ENCODE results near the gene PRKCQ. TPM values are rescaled to one million over a fixed set of nuclear protein-coding genes. Genes with fewer than 3 reads are reported as not detected.

The PRKCQ gene
- total RNA-seq, 1 experiment from 2014 or later: 4.0 TPM

- no peak for DNase-seq
- intact Hi-C loops (cut with micrococcal nuclease; ENCODE audit: unreplicated experiment): no loop called here
- Histone ChIP-seq H3K9me3 (ENCODE audit: insufficient read depth, low read depth) (no peaks in the 10 kb centered on the region), H3K4me1 (replicated peaks; ENCODE audit: insufficient read depth) (no peaks in the 10 kb centered on the region), H4K20me1 (ENCODE audit: insufficient read depth) (no peaks in the 10 kb centered on the region), H3K79me2 (ENCODE audit: low read depth) (no peaks in the 10 kb centered on the region), H3K4me3 (no peak overlapping the region), H3K9me2 (ENCODE audit: insufficient read depth) (no peaks in the 10 kb centered on the region), H3K36me3 (ENCODE audit: low read depth) (no peaks in the 10 kb centered on the region), H2AFZ (no peak overlapping the region), H3F3A (ENCODE audit: insufficient read depth, low read depth) (no peaks in the 10 kb centered on the region), H3K27ac (no peak overlapping the region), H3K4me2 (no peak overlapping the region), H3K27me3 (ENCODE audit: insufficient read depth, low read depth) (no peaks in the 10 kb centered on the region)
- POLR2A ChIA-PET (ENCODE audit: unreplicated experiment): no interaction called here
- no TSS peak for BruUV-seq (replicated peaks)
- TF ChIP-seq, protein P1, sequence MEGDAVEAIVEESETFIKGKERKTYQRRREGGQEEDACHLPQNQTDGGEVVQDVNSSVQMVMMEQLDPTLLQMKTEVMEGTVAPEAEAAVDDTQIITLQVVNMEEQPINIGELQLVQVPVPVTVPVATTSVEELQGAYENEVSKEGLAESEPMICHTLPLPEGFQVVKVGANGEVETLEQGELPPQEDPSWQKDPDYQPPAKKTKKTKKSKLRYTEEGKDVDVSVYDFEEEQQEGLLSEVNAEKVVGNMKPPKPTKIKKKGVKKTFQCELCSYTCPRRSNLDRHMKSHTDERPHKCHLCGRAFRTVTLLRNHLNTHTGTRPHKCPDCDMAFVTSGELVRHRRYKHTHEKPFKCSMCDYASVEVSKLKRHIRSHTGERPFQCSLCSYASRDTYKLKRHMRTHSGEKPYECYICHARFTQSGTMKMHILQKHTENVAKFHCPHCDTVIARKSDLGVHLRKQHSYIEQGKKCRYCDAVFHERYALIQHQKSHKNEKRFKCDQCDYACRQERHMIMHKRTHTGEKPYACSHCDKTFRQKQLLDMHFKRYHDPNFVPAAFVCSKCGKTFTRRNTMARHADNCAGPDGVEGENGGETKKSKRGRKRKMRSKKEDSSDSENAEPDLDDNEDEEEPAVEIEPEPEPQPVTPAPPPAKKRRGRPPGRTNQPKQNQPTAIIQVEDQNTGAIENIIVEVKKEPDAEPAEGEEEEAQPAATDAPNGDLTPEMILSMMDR (conservative IDR thresholded peaks at IDR 0.05): no peak
- TF ChIP-seq EZH2 (IDR thresholded peaks at IDR 0.05; ENCODE audit: low read depth): no peak
- CTCF ChIA-PET: no interaction called here
Measured at GRCh38 chr10:6553937-6554336, 26.1 kb downstream of the PRKCQ start.

GRCh38 chr10:6543431-6544005 lies 36.6 kb downstream of the PRKCQ start:
- H3K4me2 ChIP-seq: no peak overlapping the region
- H3K9me2 ChIP-seq (ENCODE audit: insufficient read depth): no peaks in the 10 kb centered on the region
- no peak overlapping the region for H3K4me3 ChIP-seq
- intact Hi-C loops (cut with micrococcal nuclease; ENCODE audit: unreplicated experiment): no loop called here
- no peak for DNase-seq
- no peaks in the 10 kb centered on the region for H3K4me1 ChIP-seq (replicated peaks; ENCODE audit: insufficient read depth)
- ChIA-PET POLR2A (ENCODE audit: unreplicated experiment) (no interaction called here), CTCF (no interaction called here)
- no peaks in the 10 kb centered on the region for H4K20me1 ChIP-seq (ENCODE audit: insufficient read depth)
- no peaks in the 10 kb centered on the region for H3F3A ChIP-seq (ENCODE audit: insufficient read depth, low read depth)
- H3K9me3 ChIP-seq (ENCODE audit: insufficient read depth, low read depth): no peaks in the 10 kb centered on the region
- no peaks in the 10 kb centered on the region for H3K79me2 ChIP-seq (ENCODE audit: low read depth)
- H3K27ac ChIP-seq: no peak overlapping the region
- H3K27me3 ChIP-seq (ENCODE audit: insufficient read depth, low read depth): no peaks in the 10 kb centered on the region
- H2AFZ ChIP-seq: no peak overlapping the region
- no TSS peak for BruUV-seq (replicated peaks)
- H3K36me3 ChIP-seq (ENCODE audit: low read depth): no peaks in the 10 kb centered on the region
- TF ChIP-seq EZH2 (IDR thresholded peaks at IDR 0.05; ENCODE audit: low read depth): no peak

GRCh38 chr10:6542999-6543430 lies 37.1 kb downstream of the PRKCQ start:
- DNase-seq: no peak
- H3K79me2 ChIP-seq (ENCODE audit: low read depth): no peaks in the 10 kb centered on the region
- no peak overlapping the region for H3K4me2 ChIP-seq
- TF ChIP-seq, protein P1 (conservative IDR thresholded peaks at IDR 0.05): no peak
- no TSS peak for BruUV-seq (replicated peaks)
- H3K27ac ChIP-seq: no peak overlapping the region
- no peaks in the 10 kb centered on the region for H3K27me3 ChIP-seq (ENCODE audit: insufficient read depth, low read depth)
- no peaks in the 10 kb centered on the region for H4K20me1 ChIP-seq (ENCODE audit: insufficient read depth)
- H3K4me1 ChIP-seq (replicated peaks; ENCODE audit: insufficient read depth): no peaks in the 10 kb centered on the region
- H2AFZ ChIP-seq: no peak overlapping the region
- no peaks in the 10 kb centered on the region for H3K36me3 ChIP-seq (ENCODE audit: low read depth)
- intact Hi-C loops (cut with micrococcal nuclease; ENCODE audit: unreplicated experiment): no loop called here
- no peaks in the 10 kb centered on the region for H3K9me2 ChIP-seq (ENCODE audit: insufficient read depth)
- POLR2A ChIA-PET (ENCODE audit: unreplicated experiment): no interaction called here
- H3K4me3 ChIP-seq: no peak overlapping the region
- no peaks in the 10 kb centered on the region for H3K9me3 ChIP-seq (ENCODE audit: insufficient read depth, low read depth)
- no peaks in the 10 kb centered on the region for H3F3A ChIP-seq (ENCODE audit: insufficient read depth, low read depth)
- CTCF ChIA-PET: no interaction called here

GRCh38 chr10:6539833-6540232 lies 40.2 kb downstream of the PRKCQ start:
- Histone ChIP-seq H3K9me2 (ENCODE audit: insufficient read depth) (no peaks in the 10 kb centered on the region), H2AFZ (no peak overlapping the region), H3K4me3 (no peak overlapping the region), H3F3A (ENCODE audit: insufficient read depth, low read depth) (no peaks in the 10 kb centered on the region), H4K20me1 (ENCODE audit: insufficient read depth) (no peaks in the 10 kb centered on the region), H3K4me1 (replicated peaks; ENCODE audit: insufficient read depth) (no peaks in the 10 kb centered on the region), H3K27me3 (ENCODE audit: insufficient read depth, low read depth) (no peaks in the 10 kb centered on the region), H3K27ac (no peak overlapping the region), H3K4me2 (no peak overlapping the region), H3K79me2 (ENCODE audit: low read depth) (no peaks in the 10 kb centered on the region), H3K9me3 (ENCODE audit: insufficient read depth, low read depth) (no peaks in the 10 kb centered on the region), H3K36me3 (ENCODE audit: low read depth) (no peaks in the 10 kb centered on the region)
- BruUV-seq (replicated peaks): no TSS peak
- no peak for DNase-seq
- intact Hi-C loops (cut with micrococcal nuclease; ENCODE audit: unreplicated experiment): no loop called here
- POLR2A ChIA-PET (ENCODE audit: unreplicated experiment): no interaction called here
- CTCF ChIA-PET: no interaction called here
- no peak for TF ChIP-seq EZH2 (IDR thresholded peaks at IDR 0.05; ENCODE audit: low read depth)
- TF ChIP-seq, protein P1 (conservative IDR thresholded peaks at IDR 0.05): no peak
